ENCODE measurements around the gene PIGQ.

The PIGQ gene

DNA sequence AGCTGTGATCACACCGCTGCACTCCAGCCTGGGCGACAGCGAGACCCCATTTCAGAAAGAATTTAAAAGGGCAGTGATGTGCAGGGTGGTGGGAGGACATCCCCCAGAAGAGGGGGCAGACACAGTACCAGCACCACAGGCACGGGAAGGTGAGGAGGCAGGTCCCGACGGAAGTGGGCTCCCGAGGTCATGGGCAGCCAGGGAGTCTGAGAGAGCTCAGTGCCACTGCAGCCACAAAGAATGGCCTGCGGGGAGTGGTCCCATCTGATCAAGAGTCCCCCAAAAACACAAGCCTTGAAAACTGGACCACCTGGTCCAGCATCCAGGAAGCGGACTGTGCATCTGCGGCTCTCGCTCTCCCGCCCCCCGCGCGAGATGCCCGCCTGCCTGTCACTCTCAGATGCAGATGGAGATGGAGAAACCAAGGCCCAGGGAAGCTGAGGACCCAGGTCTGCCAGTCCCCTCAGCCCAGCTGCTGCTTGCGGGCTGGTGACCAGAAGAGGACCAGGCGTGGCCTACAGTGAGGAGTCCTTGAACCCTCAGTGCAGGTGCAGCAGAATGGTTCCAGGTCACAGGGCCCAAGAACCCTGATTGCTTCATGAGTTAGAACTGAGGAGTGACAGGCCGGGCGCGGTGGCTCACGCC, 46.5 kb upstream of the PIGQ start (continued):
- TF ChIP-seq, protein P1, sequence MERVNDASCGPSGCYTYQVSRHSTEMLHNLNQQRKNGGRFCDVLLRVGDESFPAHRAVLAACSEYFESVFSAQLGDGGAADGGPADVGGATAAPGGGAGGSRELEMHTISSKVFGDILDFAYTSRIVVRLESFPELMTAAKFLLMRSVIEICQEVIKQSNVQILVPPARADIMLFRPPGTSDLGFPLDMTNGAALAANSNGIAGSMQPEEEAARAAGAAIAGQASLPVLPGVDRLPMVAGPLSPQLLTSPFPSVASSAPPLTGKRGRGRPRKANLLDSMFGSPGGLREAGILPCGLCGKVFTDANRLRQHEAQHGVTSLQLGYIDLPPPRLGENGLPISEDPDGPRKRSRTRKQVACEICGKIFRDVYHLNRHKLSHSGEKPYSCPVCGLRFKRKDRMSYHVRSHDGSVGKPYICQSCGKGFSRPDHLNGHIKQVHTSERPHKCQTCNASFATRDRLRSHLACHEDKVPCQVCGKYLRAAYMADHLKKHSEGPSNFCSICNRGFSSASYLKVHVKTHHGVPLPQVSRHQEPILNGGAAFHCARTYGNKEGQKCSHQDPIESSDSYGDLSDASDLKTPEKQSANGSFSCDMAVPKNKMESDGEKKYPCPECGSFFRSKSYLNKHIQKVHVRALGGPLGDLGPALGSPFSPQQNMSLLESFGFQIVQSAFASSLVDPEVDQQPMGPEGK (CRISPR knock-in tag; IDR thresholded peaks at IDR 0.05; ENCODE audit: borderline replicate concordance): no peak
- TF ChIP-seq CSDC2 (CRISPR knock-in tag; IDR thresholded peaks at IDR 0.05) (no peak), ZFP30 (CRISPR knock-in tag; IDR thresholded peaks at IDR 0.05) (no peak)

DNA sequence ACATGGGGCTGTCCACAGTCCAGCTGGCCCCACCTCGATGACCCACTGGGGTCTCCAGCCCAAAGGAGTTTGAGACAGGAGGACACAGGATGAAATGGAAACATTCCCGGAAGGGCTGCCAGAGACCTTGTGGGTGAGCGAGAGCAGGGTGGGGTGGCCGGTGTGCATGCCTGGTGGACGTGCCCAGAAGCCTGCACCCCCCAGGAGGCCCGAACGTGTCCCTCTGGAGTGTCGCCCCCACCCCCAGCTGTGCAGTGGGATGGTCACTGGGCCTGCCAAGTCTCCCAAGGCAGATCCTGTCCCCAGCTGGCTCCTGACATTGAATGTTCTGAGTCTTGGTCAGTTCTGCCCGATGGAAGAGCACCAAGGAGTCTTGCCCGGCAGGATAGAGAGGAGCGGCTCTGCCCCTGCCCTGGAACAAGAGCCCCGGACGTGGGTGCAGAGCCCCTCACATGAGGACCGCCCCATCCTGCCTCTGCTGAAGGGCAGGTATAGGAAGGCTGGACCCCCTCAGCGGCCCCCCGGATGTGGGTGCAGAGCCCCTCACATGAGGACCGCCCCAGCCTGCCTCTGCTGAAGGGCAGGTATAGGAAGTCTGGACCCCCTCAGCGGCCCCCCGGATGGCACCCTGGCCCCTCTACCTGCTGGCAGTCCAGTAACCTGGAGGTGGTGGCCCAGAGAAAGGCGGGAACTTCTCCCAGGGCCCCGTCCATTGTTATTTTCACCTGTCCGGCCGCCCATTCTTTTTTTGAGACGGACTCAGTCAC, 45.3 kb upstream of the PIGQ start:
- no peak for ATAC-seq
- TF ChIP-seq, protein P2, sequence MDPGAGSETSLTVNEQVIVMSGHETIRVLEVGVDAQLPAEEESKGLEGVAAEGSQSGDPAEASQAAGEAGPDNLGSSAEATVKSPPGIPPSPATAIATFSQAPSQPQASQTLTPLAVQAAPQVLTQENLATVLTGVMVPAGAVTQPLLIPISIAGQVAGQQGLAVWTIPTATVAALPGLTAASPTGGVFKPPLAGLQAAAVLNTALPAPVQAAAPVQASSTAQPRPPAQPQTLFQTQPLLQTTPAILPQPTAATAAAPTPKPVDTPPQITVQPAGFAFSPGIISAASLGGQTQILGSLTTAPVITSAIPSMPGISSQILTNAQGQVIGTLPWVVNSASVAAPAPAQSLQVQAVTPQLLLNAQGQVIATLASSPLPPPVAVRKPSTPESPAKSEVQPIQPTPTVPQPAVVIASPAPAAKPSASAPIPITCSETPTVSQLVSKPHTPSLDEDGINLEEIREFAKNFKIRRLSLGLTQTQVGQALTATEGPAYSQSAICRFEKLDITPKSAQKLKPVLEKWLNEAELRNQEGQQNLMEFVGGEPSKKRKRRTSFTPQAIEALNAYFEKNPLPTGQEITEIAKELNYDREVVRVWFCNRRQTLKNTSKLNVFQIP (CRISPR knock-in tag; IDR thresholded peaks at IDR 0.05; ENCODE audit: borderline replicate concordance, low read depth): no peak
- TF ChIP-seq SNAI2 (CRISPR knock-in tag; IDR thresholded peaks at IDR 0.05): no peak
- no peak for TF ChIP-seq ZNF565 (CRISPR knock-in tag; conservative IDR thresholded peaks at IDR 0.05; ENCODE audit: low read depth)
- TF ChIP-seq ARNTL (CRISPR knock-in tag; IDR thresholded peaks at IDR 0.05; ENCODE audit: borderline replicate concordance, low read depth): no peak
- TF ChIP-seq CSDC2 (CRISPR knock-in tag; IDR thresholded peaks at IDR 0.05): no peak
- no peak for TF ChIP-seq GLIS3 (CRISPR knock-in tag; IDR thresholded peaks at IDR 0.05)
- TF ChIP-seq ISL1 (CRISPR knock-in tag; IDR thresholded peaks at IDR 0.05): no peak
- TF ChIP-seq TOX (CRISPR knock-in tag; IDR thresholded peaks at IDR 0.05; ENCODE audit: borderline replicate concordance): no peak

DNA sequence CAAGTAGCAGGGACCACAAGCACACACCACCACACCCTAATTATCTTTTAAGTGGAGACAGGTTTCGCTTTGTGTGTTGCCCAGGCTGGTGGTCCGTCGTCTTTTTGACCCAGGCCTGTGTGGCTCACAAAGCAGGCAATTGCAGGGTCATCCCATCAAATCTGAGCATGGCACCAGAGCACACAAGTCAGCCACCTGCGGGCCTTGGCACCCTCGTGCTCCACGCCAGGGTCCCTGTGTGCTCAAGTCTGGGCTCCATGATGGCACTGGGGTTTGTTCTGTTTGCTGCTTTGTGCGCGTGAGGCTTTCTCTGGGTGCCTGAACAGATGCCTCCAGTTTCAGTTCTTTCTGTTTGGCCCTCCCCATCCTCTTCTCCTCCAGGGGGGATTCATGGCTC, 44.6 kb upstream of the PIGQ start:
- no peak for TF ChIP-seq TCF4 (CRISPR knock-in tag; IDR thresholded peaks at IDR 0.05; ENCODE audit: borderline replicate concordance)
- TF ChIP-seq ARNTL (CRISPR knock-in tag; IDR thresholded peaks at IDR 0.05; ENCODE audit: borderline replicate concordance, low read depth): no peak
- TF ChIP-seq ZNF70 (CRISPR knock-in tag; IDR thresholded peaks at IDR 0.05): no peak
- no peak for TF ChIP-seq GLIS3 (CRISPR knock-in tag; IDR thresholded peaks at IDR 0.05)
- no peak for TF ChIP-seq BACH2 (CRISPR knock-in tag; IDR thresholded peaks at IDR 0.05; ENCODE audit: borderline replicate concordance)
- TF ChIP-seq RARB (CRISPR knock-in tag; IDR thresholded peaks at IDR 0.05): no peak
- TF ChIP-seq PPARA (CRISPR knock-in tag; IDR thresholded peaks at IDR 0.05; ENCODE audit: borderline replicate concordance): no peak
- TF ChIP-seq TOX (CRISPR knock-in tag; IDR thresholded peaks at IDR 0.05; ENCODE audit: borderline replicate concordance): no peak
- TF ChIP-seq, protein P1 (CRISPR knock-in tag; IDR thresholded peaks at IDR 0.05; ENCODE audit: borderline replicate concordance): no peak
- no peak for TF ChIP-seq ZFP3 (CRISPR knock-in tag; IDR thresholded peaks at IDR 0.05)
- TF ChIP-seq, protein P3, sequence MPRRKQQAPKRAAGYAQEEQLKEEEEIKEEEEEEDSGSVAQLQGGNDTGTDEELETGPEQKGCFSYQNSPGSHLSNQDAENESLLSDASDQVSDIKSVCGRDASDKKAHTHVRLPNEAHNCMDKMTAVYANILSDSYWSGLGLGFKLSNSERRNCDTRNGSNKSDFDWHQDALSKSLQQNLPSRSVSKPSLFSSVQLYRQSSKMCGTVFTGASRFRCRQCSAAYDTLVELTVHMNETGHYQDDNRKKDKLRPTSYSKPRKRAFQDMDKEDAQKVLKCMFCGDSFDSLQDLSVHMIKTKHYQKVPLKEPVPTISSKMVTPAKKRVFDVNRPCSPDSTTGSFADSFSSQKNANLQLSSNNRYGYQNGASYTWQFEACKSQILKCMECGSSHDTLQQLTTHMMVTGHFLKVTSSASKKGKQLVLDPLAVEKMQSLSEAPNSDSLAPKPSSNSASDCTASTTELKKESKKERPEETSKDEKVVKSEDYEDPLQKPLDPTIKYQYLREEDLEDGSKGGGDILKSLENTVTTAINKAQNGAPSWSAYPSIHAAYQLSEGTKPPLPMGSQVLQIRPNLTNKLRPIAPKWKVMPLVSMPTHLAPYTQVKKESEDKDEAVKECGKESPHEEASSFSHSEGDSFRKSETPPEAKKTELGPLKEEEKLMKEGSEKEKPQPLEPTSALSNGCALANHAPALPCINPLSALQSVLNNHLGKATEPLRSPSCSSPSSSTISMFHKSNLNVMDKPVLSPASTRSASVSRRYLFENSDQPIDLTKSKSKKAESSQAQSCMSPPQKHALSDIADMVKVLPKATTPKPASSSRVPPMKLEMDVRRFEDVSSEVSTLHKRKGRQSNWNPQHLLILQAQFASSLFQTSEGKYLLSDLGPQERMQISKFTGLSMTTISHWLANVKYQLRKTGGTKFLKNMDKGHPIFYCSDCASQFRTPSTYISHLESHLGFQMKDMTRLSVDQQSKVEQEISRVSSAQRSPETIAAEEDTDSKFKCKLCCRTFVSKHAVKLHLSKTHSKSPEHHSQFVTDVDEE (CRISPR knock-in tag; IDR thresholded peaks at IDR 0.05): no peak
- no peak for TF ChIP-seq ZNF565 (CRISPR knock-in tag; conservative IDR thresholded peaks at IDR 0.05; ENCODE audit: low read depth)
- TF ChIP-seq, protein P4, sequence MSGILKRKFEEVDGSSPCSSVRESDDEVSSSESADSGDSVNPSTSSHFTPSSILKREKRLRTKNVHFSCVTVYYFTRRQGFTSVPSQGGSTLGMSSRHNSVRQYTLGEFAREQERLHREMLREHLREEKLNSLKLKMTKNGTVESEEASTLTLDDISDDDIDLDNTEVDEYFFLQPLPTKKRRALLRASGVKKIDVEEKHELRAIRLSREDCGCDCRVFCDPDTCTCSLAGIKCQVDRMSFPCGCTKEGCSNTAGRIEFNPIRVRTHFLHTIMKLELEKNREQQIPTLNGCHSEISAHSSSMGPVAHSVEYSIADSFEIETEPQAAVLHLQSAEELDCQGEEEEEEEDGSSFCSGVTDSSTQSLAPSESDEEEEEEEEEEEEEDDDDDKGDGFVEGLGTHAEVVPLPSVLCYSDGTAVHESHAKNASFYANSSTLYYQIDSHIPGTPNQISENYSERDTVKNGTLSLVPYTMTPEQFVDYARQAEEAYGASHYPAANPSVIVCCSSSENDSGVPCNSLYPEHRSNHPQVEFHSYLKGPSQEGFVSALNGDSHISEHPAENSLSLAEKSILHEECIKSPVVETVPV (CRISPR knock-in tag; IDR thresholded peaks at IDR 0.05): no peak
- no peak for TF ChIP-seq ESRRG (CRISPR knock-in tag; IDR thresholded peaks at IDR 0.05)
- no peak for TF ChIP-seq ZC3H10 (CRISPR knock-in tag; IDR thresholded peaks at IDR 0.05)
- TF ChIP-seq, protein P2 (CRISPR knock-in tag; IDR thresholded peaks at IDR 0.05; ENCODE audit: borderline replicate concordance, low read depth): no peak
- ATAC-seq: no peak
